Measurements from ENCODE around the gene TCHHL1. TPM values are rescaled to one million over a fixed set of nuclear protein-coding genes. Genes with fewer than 3 reads are reported as not detected.
A peak's percentile ranks its signal among the peaks of the same experiment; 100 is the strongest.

Gene TCHHL1
- polyA plus RNA-seq, 3 donors from 2014 or later = not detected

GRCh38 chr1:152039886-152040285, 49.0 kb downstream of the TCHHL1 start:
- Mint-ChIP-seq H3K4me1 (peaks cover 15 to 19% of the 10 kb centered on the region in 2 donors), H3K36me3 (no peaks in the 10 kb centered on the region), H3K9me3 (no peaks in the 10 kb centered on the region), H3K27me3 (ENCODE audit: low read depth in 3 of 3) (peaks cover 0 to 9% (median 2%) of the 10 kb centered on the region in 3 donors), H3K4me3 (no peak overlapping the region), H3K27ac (no peak overlapping the region)
- no peak for DNase-seq

GRCh38 chr1:152039461-152039860, 49.4 kb downstream of the TCHHL1 start:
- Mint-ChIP-seq H3K4me1 (peaks cover 19 to 23% of the 10 kb centered on the region in 2 donors), H3K27me3 (ENCODE audit: low read depth in 3 of 3) (peaks cover 0 to 9% (median 2%) of the 10 kb centered on the region in 3 donors), H3K9me3 (no peaks in the 10 kb centered on the region), H3K4me3 (no peak overlapping the region), H3K27ac (no peak overlapping the region), H3K36me3 (no peaks in the 10 kb centered on the region)
- DNase-seq = no peak

DNA sequence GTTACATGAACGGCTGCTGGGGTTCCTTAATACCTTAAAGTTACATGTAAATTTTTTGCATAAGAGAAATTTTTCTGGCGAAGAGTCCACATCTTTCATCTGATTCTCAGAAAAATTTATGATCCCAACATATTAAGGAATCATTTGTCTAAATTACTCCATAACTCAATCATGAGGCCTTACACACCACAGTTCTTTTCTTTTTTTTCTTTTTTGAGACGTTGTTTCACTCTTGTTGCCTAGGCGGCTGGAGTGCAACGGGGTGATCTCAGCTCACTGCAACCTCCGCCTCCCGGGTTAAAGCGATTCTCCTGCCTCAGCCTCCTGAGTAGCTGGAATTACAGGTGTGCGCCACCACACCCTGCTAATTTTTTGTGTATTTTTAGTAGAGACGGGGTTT, 50.0 kb downstream of the TCHHL1 start:
- H3K4me1 Mint-ChIP-seq = peaks cover 25 to 29% of the 10 kb centered on the region in 2 donors
- no peaks in the 10 kb centered on the region for H3K36me3 Mint-ChIP-seq
- no peaks in the 10 kb centered on the region for H3K9me3 Mint-ChIP-seq
- H3K4me3 Mint-ChIP-seq = no peak overlapping the region
- no peak overlapping the region for H3K27ac Mint-ChIP-seq
- H3K27me3 Mint-ChIP-seq (ENCODE audit: low read depth in 3 of 3) = peaks cover 0 to 9% (median 2%) of the 10 kb centered on the region in 3 donors
- no peak for DNase-seq

GRCh38 chr1:152036267-152037216, 52.3 kb downstream of the TCHHL1 start, which contains the start of gene S100A11:
S100A11 (minus strand) TSS chr1:152037004; CDS start chr1:152036915, 89 bp downstream.
- Mint-ChIP-seq H3K4me1 (peaks cover 33 to 37% of the 10 kb centered on the region in 2 donors), H3K27me3 (ENCODE audit: low read depth in 3 of 3) (peaks cover 0 to 9% (median 2%) of the 10 kb centered on the region in 3 donors), H3K4me3 (peak within 1 kb of the TSS; percentile 94 to 99 (median 99)), H3K27ac (peak within 1 kb of the TSS; percentile 93 to 99 (median 98)), H3K36me3 (peaks cover 10 to 19% (median 17%) of the 10 kb centered on the region in 3 donors), H3K9me3 (no peaks in the 10 kb centered on the region)
- peak; percentile 50 to 56 (median 54) for DNase-seq

DNA sequence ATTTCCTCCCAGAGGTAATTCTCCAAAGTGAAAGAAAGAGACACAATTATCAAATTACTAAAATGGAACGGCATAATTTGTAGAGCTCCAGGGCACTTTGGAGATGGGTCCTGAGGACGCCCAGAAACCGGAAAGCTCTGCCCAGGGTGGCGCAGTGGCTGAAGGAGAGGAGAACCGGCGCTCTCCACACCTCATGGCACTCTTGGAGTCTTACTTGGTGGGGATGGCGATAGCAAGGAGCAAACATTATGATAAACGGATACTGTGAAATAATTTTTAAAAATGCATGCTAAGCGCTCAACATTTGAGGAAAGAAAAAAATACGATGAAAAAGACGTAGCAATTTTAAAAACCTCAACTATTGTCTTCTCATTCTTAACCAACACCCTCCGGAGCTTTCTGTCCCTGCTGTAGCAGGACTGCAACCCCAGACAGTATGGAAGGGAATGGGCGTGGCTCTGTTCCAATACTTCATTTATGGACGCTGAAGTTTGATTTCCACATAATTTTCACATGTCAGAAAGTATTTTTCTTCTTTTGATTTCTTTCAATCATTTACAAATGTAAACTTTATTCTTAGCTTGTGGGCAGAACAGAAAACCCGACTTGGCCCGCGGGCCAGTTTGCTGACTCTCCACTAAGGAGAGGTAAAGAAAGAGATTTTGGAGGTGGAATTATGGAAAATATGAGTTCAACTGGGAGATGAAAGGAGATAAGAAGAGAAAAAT, 53.2 kb downstream of the TCHHL1 start:
- H3K9me3 Mint-ChIP-seq = no peaks in the 10 kb centered on the region
- peak overlapping the region; percentile 94 to 99 (median 99) for H3K4me3 Mint-ChIP-seq
- H3K27me3 Mint-ChIP-seq (ENCODE audit: low read depth in 3 of 3) = peaks cover 0 to 9% (median 2%) of the 10 kb centered on the region in 3 donors
- peak overlapping the region; percentile 93 to 99 (median 98) for H3K27ac Mint-ChIP-seq
- no peak for DNase-seq
- H3K36me3 Mint-ChIP-seq = peaks cover 12 to 22% (median 17%) of the 10 kb centered on the region in 3 donors
- peaks cover 33 to 37% of the 10 kb centered on the region in 2 donors for H3K4me1 Mint-ChIP-seq

DNA sequence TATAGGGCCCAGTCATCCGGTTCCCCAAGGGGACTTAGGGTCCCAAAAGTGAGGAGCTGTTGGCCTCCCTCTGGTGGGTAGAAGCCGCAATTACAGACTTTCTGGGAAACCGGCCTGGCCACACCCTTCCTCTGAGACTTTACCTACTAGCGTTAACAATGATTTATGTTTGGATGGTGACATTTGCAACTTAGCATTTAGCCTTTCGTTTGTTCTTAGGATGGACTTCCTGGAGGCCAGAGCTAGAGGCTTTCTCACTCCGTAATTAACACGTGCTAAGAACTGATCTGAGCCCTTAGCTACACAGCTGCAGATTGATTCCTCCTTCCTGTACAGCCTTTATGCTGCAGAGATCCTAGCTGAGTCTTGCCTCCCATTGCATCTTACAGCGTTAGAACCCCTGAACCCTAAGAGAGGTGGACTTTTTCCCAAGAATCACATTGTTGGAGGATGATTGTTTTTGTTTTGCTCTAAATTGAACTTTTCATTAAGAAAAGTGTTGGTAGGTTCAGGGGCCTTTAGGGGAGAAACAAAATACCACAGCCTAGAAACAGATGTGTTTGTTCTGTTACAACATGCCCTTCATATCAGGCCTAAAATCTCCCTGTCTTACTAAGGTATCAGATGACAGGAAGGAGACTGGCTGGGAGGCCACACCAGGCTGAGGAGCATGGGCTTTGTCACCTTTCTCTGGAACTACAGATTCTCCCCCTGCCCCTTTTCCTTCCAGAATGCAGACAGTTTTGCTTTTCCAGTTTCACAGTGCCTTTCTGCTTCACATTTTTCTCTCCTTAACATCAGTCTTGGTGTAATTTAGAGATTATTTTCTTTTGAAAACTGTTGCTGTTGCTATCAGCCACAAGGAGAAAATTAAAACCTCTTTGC, 54.0 kb downstream of the TCHHL1 start:
- Mint-ChIP-seq H3K4me3 (peak overlapping the region; percentile 94 to 99 (median 99)), H3K4me1 (peaks cover 33 to 37% of the 10 kb centered on the region in 2 donors)
- peak; percentile 43 to 47 (median 44) for DNase-seq

GRCh38 chr1:152034324-152034653, 54.6 kb downstream of the TCHHL1 start:
- Mint-ChIP-seq H3K27me3 (ENCODE audit: low read depth in 3 of 3) (peaks cover 0 to 7% (median 2%) of the 10 kb centered on the region in 3 donors), H3K4me3 (peak overlapping the region; percentile 94 to 99 (median 99)), H3K27ac (peak overlapping the region; percentile 93 to 99 (median 98)), H3K36me3 (peaks cover 17 to 29% (median 19%) of the 10 kb centered on the region in 3 donors), H3K9me3 (no peaks in the 10 kb centered on the region), H3K4me1 (peaks cover 33 to 37% of the 10 kb centered on the region in 2 donors)
- DNase-seq = no peak

More for the DNA sequence above, 54.0 kb downstream of the TCHHL1 start:
- peaks cover 16 to 26% (median 17%) of the 10 kb centered on the region in 3 donors for H3K36me3 Mint-ChIP-seq
- no peaks in the 10 kb centered on the region for H3K9me3 Mint-ChIP-seq
- H3K27ac Mint-ChIP-seq = peak overlapping the region; percentile 93 to 99 (median 98)
- peaks cover 0 to 9% (median 2%) of the 10 kb centered on the region in 3 donors for H3K27me3 Mint-ChIP-seq (ENCODE audit: low read depth in 3 of 3)

Other genes starting within 250 kb of the TCHHL1 start
- under 1 TPM; 0.22 to 0.52 (median 0.32) TPM for gene C2CD4D, start 249.2 kb downstream of the TCHHL1 start, polyA plus RNA-seq
- under 1 TPM in 1 of 3 donors, not detected in 2; 0.56 TPM for gene THEM5, start 235.4 kb downstream of the TCHHL1 start, polyA plus RNA-seq
- gene THEM4, start 179.6 kb downstream of the TCHHL1 start, polyA plus RNA-seq = 10 to 100 TPM; 29.9 to 38.1 (median 36.7) TPM
- 100 to 1,000 TPM; 445 to 680 (median 567) TPM for gene S100A10, start 95.2 kb downstream of the TCHHL1 start, polyA plus RNA-seq
- gene S100A11, start 52.1 kb downstream of the TCHHL1 start, polyA plus RNA-seq = 100 to 1,000 TPM; 331 to 469 (median 429) TPM
- gene TCHH, start 26.4 kb upstream of the TCHHL1 start, polyA plus RNA-seq = not detected
- not detected for gene RPTN, start 70.2 kb upstream of the TCHHL1 start, polyA plus RNA-seq
- gene HRNR, start 135.1 kb upstream of the TCHHL1 start, polyA plus RNA-seq = not detected
- under 1 TPM in 1 of 3 donors, not detected in 2; 0.03 TPM for gene FLG, start 236.2 kb upstream of the TCHHL1 start, polyA plus RNA-seq